HG02763 (cell line): Measurements from ENCODE around the gene ADAMTS2.

Experiments
- ATAC-seq: cut with Tn5 transposase; IDR thresholded peaks from one replicate; pipeline ENCODE4 v1.9.1; 2021; ENCODE audit warnings: mild to moderate bottlenecking, moderate library complexity; ENCODE audit not compliant: unreplicated experiment

The ADAMTS2 gene

DNA sequence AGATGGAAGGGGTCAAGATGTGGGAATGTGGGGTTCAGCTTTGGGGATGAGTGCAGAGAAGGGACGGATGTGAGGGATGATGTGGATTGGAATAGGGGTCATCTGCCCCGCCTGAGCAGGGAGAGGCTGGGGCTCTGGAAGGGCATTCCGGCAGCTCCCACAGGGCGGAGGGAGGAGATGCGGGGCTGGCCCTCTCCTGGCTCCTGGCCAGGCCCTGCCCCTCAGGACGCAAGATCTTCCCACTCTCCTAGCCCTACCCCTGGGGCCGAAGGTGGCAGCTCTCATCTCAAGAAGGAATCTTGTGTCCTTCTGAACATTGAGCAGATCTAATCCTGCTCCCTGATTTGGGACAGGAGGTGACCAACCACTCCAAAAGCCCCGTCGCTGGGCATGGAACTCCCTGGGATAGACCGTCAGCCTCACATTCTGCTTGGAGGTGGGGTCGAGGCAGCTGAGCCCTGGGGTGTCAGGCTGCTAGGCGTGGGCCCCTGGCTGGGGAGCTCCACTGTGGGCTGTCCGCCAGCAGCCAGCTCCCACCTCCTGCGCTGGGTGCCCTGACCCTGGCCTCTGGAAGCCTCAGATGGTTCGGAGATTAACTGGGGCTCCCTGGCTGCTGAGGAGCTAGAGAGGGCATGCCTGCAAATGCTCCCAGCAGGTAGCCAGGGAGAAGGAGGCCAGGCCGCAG is 159.9 kb downstream of the ADAMTS2 start:
- no peak for ATAC-seq

DNA sequence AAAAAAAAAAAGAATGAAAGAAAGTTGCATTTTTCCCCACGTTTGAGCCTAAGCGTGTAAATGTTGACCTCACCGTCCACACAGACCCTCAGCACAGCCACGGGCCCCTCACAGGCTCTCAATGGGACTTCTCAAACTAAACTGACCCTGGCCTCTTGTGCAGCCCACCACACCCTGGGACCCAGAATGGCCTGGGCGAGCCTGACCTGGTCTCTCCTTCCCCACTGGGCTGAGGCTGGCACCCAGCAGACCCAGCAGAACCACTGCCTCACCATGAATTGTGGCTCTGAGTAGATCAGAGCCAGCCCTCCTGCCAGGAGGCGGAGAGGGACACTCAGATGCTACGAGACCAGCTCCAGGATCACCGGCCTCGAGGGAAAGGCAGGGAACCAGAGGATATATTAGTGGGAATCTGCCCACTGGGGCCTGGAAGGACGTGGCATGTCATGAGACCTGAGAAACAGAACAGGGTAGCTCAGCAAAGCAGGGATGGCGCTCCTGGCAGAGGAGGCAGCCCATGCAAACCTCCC is 160.7 kb downstream of the ADAMTS2 start:
- no peak for ATAC-seq

DNA sequence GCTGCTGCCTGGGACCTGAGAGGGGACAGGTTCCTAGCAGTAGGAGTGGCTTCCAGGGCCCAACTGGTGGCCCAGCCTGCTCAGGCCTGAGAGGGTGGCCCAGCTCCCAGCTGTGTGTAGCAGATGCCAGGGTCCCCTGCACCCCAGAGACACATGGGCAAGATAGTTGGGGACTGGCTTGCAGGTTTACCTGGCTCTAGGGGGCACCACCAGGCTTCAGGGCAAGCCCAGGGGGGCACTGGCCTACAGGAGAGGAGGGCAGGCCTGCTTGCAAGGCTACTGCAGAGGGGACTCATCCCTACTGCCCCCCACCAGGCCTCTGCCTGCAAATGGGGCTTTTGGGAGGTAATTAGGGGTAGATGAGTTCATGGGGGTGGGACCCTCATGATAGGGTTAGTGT is 161.8 kb downstream of the ADAMTS2 start:
- no peak for ATAC-seq

DNA sequence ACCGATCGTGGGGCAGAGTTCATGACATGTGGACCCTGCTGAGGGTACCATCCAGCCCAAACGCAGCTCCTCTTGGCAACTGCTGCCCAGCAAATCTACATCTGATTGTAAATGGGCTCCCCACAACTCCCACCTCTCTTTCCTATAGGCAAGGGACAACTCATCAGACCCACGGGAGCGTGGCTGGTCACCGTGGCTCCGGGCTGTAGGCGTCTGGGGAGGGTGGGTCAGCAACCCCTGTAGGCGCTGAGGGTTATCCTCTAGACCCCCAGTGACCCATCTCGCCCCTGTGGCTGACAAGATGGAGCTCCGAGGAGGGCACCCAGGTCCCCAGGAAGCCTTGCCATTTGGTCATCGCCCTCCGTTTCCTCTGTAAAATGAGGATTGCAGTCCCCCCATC is 162.7 kb downstream of the ADAMTS2 start:
- no peak for ATAC-seq

DNA sequence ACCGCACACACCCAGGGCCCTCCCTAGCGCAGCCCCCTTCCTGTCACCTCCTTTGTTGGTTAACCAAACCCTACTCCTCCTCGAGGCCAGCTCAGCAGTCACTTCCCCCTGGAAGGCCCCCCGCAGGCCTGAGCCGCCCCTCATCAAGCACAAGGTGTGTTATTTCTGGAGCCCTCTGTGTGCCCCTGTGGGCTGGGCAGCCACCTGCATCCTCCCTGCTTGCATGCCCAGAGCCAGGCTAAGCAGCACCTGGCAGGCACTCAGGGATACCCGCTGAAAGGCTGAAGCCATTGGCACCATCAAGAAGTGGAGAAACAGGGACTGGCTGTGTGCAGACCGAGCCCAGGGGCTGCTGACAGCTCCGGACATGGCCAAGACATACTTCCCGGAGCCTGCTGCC is 163.3 kb downstream of the ADAMTS2 start:
- ATAC-seq = no peak

DNA sequence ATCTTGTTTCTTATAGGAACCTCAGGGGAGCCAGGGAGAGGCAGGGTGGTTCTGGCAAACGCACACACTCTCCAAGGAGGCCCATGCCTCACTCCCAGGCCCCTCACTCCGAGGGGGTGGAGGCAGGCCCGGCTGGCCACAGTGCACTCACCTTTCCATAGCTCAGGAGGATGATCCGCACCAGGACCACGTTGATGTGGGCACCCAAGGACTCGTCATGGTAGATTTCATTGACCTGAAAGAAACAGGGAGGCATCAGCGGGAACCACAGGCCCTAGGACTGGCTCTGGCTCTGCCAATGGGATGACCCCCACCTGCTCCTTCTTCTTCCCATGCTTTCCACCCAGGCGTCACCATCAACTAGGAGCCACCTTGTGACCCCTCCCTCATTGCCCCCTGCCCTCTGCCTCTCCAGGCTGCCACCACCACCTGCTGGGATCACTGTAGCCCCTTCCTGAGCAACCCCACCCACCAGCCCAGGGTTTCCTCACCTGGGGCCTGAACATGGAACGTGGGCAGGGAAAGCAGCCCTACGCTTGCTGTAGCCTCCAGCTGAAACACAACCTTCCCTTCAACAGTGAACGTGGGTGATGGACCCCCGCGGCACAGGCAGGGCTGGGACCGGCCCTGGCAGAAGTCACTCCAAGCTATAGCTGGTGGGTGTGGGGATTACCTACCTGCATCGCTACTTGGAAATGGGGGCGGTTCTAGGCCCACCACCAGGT is 164.2 kb downstream of the ADAMTS2 start:
- ATAC-seq = no peak

DNA sequence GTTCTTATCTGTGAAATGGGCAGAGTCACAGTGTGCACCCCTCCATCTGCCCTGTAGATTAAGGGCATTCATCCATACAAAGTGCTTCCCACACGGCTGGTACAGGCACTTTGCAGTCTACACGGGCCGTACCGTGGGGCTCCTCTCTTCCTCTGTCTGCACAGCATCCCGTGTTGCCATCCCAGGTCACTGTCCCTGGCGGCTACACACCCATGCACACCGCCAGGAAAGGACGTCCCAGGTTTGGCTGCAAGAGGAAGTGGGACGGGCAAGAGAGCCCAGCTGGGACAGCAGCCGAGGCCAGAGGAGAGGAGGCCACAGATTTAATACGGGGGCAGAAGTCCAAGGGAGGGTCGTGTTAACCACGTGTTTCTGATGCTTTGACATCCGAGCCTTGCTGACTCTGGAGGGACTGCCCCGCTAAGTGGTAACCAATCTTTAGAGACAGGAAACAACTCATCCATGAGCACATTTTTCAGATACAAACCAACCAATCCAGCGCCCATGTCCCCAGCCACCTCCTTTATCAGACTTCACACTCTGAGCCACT is 165.1 kb downstream of the ADAMTS2 start:
- ATAC-seq = no peak

DNA sequence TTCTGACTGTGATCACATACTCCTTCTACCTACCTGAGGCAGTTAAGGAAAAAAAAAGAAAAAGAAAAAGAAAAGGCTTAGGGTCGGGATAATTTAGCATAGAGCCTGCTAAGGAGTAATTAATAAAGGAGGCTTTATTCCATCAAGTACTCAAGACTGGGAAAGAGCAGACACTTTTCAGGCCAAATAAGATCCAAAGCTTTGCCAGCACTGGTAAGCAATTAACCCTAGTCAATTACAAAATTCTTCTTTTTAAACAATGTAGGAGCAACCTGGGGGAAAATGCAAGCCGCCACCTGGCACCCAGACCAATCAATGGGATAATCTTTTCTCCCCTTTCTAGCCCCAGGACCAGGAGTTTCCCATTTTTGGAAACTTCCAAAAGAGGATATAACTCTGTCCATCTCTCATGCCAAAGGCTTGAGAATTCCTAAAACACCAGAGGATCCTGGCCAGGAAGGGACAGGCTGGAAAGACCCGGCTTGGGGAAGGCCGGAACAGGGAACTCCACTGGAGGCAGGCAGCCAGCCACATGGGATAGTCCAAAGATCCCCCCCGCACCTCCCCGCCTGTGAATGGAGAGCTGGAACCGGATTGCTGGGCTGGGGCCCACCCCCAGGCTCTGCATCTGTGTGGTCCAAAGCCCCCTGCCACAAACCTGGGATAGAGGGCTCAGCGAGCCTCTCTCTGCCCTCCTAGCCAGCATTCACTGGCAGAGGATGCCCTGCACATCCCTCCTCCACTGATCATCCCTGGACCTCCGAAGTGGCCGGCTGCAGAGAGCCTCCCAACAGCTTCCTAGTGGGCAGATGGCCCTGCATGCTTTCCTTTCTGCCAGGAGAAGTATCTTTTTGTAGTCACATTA is 167.3 kb downstream of the ADAMTS2 start:
- no peak for ATAC-seq

DNA sequence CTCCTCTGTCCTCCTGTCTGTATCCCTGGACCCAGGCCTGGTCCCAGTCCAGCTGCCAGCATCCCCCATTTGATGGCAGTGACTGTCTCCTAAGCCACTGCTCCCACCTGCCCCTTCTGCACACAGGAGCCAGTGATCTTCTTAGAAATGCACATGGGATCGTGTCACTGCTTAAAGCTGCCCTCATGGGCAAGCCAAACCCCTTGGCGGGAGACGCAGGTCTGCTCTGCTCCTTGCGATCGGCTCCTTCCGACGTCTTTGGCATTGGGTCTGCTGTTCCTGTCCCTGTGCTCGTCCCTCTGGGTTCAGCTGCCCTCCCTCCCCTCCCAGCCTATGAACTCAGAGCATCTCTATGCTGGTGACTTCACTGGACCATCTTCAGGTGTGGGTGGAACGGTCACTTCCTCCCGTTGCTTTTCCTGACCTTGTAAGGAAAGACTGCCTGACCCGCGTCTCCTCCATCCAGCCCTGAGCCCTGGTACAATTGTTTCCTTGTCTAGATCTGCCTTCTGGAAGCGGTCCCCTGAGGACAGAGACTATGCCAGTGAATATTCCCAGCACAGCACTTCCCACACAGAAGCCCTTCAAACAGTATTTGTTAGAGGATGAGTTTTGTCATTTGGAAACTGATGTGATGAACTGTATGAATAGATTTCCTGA is 168.6 kb downstream of the ADAMTS2 start:
- no peak for ATAC-seq

DNA sequence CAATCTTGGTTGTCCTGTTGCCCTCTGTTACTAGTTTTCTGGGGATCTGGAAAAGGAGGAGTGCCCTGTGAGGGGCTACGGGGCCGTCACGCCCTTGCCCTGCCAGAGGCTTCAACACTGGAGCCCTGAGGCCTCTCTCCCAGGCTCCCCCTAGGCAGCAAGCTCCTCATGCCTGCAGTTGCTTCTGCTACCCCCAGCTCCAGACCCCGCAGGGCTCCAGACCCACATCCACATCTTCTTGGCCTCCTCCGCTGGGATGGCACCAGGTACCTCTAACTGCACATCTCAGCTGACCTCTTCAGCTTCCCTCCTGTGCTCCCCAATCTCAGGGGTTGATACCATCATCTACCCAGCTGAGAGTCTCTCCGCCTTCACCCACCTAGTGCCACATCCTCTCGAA is 169.1 kb downstream of the ADAMTS2 start:
- ATAC-seq = no peak

DNA sequence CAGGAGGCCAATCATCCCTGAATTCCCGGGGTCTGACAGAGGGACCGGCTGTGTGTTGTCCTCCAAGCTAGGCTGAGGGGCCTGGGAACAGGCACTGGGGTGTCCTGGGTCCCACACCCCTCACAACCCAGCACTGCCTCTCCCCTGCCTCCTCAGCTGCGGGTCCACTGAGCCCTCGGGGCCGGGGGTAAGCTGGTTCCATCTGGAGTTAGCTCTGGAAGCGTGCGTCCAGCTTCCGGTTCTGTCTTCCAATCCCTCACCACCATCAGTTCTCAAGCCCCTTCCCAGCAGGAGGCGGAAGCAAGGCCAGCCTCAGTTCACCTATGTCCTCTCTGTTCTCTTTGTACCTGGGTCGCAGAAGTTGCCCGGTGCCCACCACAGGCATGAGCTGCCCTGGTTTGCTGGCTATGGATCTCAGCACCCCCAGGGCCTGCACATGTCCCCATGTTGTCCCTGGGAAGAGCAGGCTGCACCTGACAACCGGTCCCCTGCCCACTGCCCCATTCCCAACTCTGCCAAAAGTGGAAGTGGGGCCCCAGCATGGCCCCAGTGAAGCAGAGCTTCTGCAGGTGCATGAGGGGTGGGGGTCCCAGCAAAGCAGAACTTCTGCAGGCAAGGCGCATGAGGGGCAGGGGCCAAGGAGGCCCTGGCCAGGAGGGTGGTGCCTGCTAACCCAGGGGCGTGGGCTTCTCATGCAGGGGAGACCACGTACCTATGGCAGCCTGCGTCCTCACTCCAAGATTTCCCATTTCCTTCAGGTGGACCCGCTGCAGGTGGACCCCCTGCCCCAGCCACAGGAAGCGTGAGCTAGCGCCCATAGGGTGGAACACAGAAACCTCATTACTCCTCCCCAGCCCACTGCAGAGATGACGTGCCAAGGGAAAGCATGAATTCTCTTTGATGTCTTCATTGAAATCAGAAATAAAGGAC is 173.2 kb downstream of the ADAMTS2 start:
- ATAC-seq = no peak

DNA sequence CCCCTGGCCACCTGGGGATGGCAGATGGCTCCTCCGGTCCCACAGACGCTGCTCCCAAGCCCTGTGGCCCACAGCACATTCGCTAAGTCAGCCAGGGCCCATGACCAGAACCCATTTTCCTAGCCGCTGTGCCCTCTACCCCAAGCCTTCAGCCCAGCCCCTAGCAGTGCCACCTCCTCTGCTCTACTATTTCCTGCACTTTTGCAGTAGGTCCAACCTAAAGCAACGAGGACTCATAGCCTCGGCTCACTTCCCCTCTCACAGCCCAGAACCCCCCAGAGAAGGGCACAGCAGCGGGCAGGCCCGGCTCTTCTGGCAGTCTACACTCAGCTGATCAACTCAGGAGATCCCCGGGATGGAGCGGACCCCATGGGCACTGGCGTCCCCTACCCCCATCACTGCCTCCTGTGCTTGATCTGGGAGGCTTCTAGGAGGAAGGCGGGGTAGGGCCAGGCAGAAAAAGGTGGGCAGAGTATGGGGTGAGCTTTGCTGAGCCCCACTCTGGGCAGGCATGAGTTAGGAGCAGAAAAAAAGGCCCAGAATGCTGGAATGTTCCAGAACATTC is 173.9 kb downstream of the ADAMTS2 start:
- no peak for ATAC-seq

DNA sequence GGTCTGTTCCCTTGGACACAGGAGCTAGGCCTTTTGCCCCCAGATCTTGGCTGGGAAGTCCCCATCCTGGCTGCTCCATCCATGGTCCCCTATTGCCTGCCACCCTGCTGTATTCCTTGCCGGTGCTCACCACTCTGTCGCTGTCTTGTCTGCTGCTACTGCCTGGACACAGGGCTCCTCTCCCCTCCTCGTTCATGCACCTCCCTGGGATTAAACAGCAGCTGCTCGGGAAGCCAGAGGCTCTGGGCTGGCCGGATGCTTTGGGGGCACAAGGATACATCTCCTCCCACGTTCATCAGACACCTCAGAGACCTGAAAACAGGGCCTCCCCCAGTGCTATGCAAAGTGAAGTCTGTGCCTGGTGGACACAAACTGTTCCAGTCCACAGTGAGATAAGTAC is 174.7 kb downstream of the ADAMTS2 start:
- no peak for ATAC-seq

DNA sequence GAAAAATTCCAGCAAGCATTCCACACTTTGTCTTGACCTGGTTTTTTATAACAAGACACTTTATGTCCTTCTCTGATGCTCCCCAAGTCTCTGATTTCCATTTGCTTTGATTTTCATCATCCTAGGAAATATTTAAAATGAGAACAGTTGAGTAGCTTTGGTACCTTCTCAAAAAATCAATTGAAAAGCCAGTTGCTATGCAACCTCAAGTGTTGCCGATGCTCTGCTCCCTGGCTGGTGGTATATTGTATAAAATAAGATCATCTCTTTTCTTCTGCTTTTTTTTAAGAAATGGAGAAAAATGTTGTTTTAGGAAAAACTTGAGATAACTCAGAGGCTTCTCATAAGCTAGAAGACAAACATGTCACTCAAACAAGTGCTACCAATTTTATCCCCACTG is 175.4 kb downstream of the ADAMTS2 start:
- ATAC-seq = no peak

DNA sequence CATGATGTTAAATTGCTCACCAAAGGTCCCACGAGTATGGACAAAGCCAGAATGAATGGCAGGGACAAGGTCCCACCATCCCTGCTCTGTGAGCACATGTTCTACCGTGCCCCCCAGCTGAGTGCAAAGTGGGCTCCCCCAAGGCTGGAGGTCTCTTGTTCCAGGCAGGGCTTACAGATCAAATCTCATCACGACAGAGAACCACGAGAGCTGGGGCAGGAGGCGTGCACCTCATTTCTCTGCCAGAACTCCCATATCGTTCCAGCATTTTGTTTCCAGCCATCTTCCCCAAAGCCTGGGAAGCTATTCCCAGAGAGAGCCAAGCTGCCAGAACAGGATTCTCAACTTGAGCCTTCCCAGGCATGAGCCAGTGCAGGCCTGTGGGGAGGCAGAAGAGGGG is 176.6 kb downstream of the ADAMTS2 start:
- ATAC-seq = no peak

DNA sequence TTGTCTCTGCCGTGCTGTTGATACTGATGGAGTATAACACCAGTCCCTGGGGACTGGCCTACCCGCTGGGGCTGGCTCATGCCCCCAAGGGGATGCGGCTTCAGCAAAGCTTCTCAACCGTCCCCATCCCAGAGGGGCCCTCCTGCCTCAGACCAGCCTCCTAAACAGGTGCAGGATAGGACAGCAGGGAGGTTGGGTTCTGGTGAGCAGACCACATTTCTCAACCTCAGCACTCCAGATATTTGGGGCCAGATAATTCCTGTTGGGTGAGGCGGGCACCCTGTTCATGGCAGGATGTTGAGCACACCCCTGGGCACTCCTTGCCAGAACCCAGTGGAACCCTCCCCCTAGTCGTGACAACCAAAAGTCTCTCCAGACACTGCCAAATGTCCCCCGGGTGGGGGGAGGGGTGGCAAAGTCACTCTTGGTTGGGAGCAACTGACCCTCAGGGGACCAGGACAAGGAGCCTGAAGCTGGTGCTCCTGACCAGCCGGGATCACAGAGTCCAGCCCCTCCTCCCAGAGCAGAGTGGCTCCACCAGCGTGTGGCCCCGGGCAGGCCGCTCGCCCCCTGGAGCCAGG is 177.3 kb downstream of the ADAMTS2 start:
- no peak for ATAC-seq

DNA sequence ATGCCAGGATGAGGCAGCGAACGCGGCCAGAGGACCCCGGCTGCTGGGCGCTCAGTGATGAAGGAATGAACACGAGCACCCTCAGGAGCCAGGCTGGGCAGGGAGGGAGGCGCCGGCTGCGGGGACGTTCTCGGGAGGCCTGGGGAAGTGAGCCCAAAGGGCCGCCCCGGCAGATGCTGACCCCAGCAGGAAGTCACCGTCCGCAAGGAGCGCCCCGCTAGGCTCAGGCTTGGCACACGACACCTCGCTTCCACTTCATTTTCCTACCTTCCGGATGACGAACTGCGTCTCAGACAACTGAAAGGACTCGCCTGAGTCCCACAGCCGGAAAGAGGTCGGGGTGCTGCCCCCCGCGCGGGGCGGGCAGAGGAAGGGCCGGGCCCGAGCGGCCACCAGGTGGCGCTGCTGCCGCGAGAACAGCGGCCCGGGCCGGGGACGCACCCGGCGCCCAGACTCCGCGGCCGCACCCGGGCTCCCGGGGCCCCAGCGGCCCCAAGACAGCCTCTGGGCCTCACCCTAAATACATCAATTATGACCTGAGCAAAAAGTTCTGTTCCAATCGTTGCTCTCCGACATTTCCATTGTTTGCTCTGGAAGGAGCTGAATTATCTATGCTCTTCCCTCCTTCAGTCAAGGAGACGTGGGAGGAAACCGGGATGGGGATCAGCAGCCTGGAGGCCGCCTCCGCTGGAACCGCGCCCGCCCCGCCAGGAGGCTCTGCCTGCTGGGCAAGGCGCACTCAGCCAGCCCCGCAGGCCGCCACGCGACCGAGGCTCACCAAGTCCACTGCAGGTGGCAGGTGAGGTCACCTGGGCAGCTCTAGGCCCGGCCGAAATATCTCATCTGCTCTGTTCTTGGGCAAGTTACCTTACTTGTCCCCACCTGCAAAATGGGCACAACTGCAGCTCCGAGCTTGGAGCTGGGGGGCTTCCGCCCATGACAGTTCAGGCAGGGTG is 178.1 kb downstream of the ADAMTS2 start:
- no peak for ATAC-seq
